Activated B cell treated with CpG ODN at 0.5 μM for 24 hours (primary cell): Measurements from ENCODE around the gene TTLL13. TPM values are rescaled to one million over a fixed set of nuclear protein-coding genes. Genes with fewer than 3 reads are reported as not detected.

Experiments used
- ATAC-seq: fragments of 200-7000 bp; cut with Tn5 transposase; one replicate; pipeline ENCODE4 v1.10.0; 2021; ENCODE audit warnings: low read depth, mild to moderate bottlenecking, moderate library complexity
- CTCF ChIA-PET: fragments of 350-600 bp; sonication (Branson Sonifier 250); formaldehyde crosslinking; loops from one replicate; lab custom pipeline; 2021; ENCODE audit warnings: antibody characterized with exemption; lab: Charles Lee
- POLR2A ChIA-PET: fragments of 350-600 bp; sonication (Branson Sonifier 250); formaldehyde crosslinking; loops from one replicate; lab custom pipeline; 2021; ENCODE audit warnings: antibody characterized with exemption; lab: Charles Lee
- DNase-seq: peaks from one replicate; pipeline ENCODE4 v3.0.0; 2022
- H3K27ac Mint-ChIP-seq: one replicate; pipeline ENCODE4 v1.8.0; 2020; ENCODE audit warnings: mixed read lengths
- H3K27me3 Mint-ChIP-seq: one replicate; pipeline ENCODE4 v1.8.0; 2021; ENCODE audit warnings: mixed read lengths
- H3K36me3 Mint-ChIP-seq: one replicate; pipeline ENCODE4 v1.8.0; 2021; ENCODE audit warnings: low read depth, mixed read lengths
- H3K4me1 Mint-ChIP-seq: one replicate; pipeline ENCODE4 v1.8.0; 2021; ENCODE audit warnings: mixed read lengths
- H3K4me3 Mint-ChIP-seq: one replicate; pipeline ENCODE4 v1.8.0; 2020; ENCODE audit warnings: mild to moderate bottlenecking, mixed read lengths
- H3K9me3 Mint-ChIP-seq: one replicate; pipeline ENCODE4 v1.8.0; 2020; ENCODE audit warnings: mixed read lengths
- intact Hi-C: fragments of 100-400 bp; cut with micrococcal nuclease; formaldehyde crosslinking; loops from one replicate; pipeline ENCODE4 v1.15.1; 2024
- total RNA-seq: library from RNA; stranded (reverse); gene quantifications from 2 replicates; pipeline ENCODE4 v1.2.3, GENCODE V29; 2022
- TF ChIP-seq, protein P1 (sequence below): fragments of 200-600 bp; IDR thresholded peaks from one replicate; pipeline ENCODE4 v1.8.0; 2022; ENCODE audit warnings: antibody characterized with exemption, mild to moderate bottlenecking

The TTLL13 gene
- total RNA-seq, 1 donor from 2014 or later: 0.49 TPM

DNA sequence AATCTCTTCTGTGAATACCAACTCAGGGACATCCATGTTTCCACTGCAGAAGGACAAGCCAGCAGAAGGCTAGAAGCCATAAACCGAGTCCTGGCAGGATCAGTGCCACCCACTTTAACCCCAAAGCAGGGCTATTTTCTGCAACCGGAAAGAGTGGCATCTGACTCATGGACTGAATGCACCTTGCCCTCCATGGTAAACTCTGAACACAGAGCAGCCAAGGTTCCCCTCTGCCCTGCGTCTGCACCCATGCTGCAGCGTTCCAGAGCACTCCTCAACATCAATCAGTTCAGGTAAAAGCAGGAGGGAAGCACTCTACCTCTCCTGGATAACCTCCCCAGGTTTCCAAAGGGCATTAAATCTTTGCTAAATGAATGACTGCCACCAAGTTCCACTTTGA is 15.3 kb downstream of the TTLL13 start:
- DNase-seq (no peak), ATAC-seq (no peak)
- peaks cover 28% of the 10 kb centered on the region for H3K36me3 Mint-ChIP-seq
- ChIA-PET POLR2A (interaction anchor here (1.7 kb wide), 1 partner anchor 86 kb away, joined by 3 read pairs; no protein-coding TSS in a partner anchor), CTCF (no interaction called here)
- no peaks in the 10 kb centered on the region for H3K9me3 Mint-ChIP-seq
- TF ChIP-seq, protein P1, sequence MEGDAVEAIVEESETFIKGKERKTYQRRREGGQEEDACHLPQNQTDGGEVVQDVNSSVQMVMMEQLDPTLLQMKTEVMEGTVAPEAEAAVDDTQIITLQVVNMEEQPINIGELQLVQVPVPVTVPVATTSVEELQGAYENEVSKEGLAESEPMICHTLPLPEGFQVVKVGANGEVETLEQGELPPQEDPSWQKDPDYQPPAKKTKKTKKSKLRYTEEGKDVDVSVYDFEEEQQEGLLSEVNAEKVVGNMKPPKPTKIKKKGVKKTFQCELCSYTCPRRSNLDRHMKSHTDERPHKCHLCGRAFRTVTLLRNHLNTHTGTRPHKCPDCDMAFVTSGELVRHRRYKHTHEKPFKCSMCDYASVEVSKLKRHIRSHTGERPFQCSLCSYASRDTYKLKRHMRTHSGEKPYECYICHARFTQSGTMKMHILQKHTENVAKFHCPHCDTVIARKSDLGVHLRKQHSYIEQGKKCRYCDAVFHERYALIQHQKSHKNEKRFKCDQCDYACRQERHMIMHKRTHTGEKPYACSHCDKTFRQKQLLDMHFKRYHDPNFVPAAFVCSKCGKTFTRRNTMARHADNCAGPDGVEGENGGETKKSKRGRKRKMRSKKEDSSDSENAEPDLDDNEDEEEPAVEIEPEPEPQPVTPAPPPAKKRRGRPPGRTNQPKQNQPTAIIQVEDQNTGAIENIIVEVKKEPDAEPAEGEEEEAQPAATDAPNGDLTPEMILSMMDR: no peak
- H3K4me3 Mint-ChIP-seq: peak overlapping the region; percentile 93
- intact Hi-C loops: loop anchor here (1.0 kb wide), 2 partner anchors 30 to 45 kb away; partner anchors contain the start of gene GDPGP1
- peak overlapping the region; percentile 91 for H3K27ac Mint-ChIP-seq
- peaks cover 43% of the 10 kb centered on the region for H3K4me1 Mint-ChIP-seq
- H3K27me3 Mint-ChIP-seq: no peaks in the 10 kb centered on the region

DNA sequence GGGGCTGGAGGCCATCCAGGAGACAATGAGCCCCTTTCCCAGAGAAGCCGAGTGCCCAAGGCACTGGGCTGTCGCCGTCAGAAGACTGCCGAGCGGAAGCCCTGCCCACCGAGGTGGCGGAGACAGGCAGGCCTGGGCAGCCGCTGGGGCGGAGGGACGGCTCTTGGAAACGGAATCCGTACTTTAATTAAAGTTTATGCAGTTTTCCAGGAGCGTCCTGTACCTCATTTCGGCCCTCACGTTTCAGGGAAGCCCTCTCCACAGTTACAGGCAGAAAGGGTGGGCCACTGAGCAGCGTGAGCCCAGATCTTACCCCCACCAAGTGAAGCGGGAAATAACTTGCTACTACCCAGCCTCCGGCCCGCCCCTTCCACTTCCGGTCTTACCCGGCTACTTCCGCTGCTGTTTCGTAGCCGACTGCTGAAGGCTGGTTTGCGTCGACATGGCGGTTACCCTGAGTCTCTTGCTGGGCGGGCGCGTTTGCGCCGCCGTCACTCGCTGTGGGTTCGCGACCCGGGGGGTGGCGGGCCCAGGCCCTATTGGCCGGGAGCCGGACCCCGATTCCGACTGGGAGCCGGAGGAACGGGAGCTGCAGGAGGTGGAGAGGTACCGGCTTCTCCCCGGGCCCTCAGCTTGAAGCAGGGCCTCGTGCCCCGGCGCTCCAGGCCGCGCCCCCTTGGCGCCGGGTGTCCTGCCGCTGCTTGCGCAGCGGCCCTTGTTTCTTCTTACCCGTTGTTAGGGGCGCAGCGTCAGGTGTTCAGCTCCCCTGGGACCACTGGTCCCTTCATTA is 16.1 kb downstream of the TTLL13 start, which contains the start of gene NGRN:
Gene NGRN, plus strand, starts transcription at position 402 of the 790 bp plus-strand sequence. Its CDS starts 41 bp downstream, at position 443.
- ChIA-PET CTCF (interaction anchor here (0.8 to 1.4 kb wide), 5 partner anchors 16 to 104 kb away, joined by 3 to 5 read pairs (median 3); partner anchors contain the start of genes CIB1, GDPGP1 and TTLL13), POLR2A (interaction anchor here (0.7 to 2.4 kb wide), 11 partner anchors 16 to 667 kb away, joined by 3 to 43 read pairs (median 4); partner anchors contain the start of genes CIB1, GDPGP1, HDDC3 and IQGAP1)
- peak; percentile 85 for ATAC-seq
- Mint-ChIP-seq H3K4me3 (peak within 1 kb of the TSS; percentile 93), H3K36me3 (peaks cover 35% of the 10 kb centered on the region), H3K27ac (peak within 1 kb of the TSS; percentile 91), H3K9me3 (no peaks in the 10 kb centered on the region), H3K4me1 (peaks cover 51% of the 10 kb centered on the region), H3K27me3 (no peaks in the 10 kb centered on the region)
- intact Hi-C loops: loop anchor here (1.0 kb wide), 2 partner anchors 31 to 46 kb away; partner anchors contain the start of gene GDPGP1
- DNase-seq: peak; percentile 93
- TF ChIP-seq, protein P1: no peak

DNA sequence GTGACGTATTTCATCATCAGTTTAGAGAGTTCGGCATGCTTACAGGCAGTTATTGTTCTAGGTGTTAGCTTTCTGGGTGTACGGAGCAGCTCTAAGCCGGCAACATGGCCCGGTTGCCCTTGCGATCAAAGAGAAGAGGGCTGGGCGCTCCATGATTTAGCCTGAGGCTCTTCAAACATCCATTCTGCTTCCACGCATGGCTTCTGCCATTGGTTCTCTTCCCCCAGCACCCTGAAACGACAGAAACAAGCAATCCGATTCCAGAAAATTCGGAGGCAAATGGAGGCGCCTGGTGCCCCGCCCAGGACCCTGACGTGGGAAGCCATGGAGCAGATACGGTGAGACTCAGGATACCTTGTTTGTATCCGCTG is 16.7 kb downstream of the TTLL13 start:
- CTCF ChIA-PET: interaction anchor here (0.8 to 1.4 kb wide), 5 partner anchors 17 to 104 kb away, joined by 3 to 5 read pairs (median 3); partner anchors contain the start of genes CIB1, GDPGP1 and TTLL13
- DNase-seq (no peak), ATAC-seq (peak; percentile 19)
- H3K36me3 Mint-ChIP-seq: peaks cover 39% of the 10 kb centered on the region
- H3K4me3 Mint-ChIP-seq: peak overlapping the region; percentile 93
- peak overlapping the region; percentile 91 for H3K27ac Mint-ChIP-seq
- peaks cover 53% of the 10 kb centered on the region for H3K4me1 Mint-ChIP-seq
- intact Hi-C loops: no loop called here
- no peaks in the 10 kb centered on the region for H3K9me3 Mint-ChIP-seq
- POLR2A ChIA-PET: interaction anchor here (0.6 to 2.4 kb wide), 12 partner anchors 17 to 666 kb away, joined by 3 to 43 read pairs (median 4); partner anchors contain the start of genes CIB1, GDPGP1, HDDC3 and IQGAP1
- TF ChIP-seq, protein P1: no peak
- no peaks in the 10 kb centered on the region for H3K27me3 Mint-ChIP-seq

DNA sequence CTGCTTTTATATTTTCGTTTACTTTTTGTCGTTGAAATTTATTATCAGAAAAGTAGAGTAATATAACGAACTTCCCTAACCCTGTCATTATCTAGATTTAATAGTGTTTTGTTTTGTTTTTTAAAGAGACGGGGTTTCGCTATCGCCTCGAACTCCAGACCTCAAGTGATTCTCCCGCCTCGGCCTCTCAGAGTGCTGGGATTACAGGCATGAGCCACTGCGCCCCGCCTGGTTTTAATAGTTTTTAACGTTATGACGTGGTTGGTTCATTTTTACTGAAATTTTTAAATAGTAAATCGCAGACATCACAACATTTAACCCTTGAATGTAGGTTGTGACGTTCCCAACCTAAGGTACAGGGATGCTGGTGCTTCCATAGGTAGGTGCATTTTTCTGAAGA is 17.1 kb downstream of the TTLL13 start:
- TF ChIP-seq, protein P1: no peak
- intact Hi-C loops: no loop called here

More for the DNA sequence above, 17.1 kb downstream of the TTLL13 start:
- no peaks in the 10 kb centered on the region for H3K9me3 Mint-ChIP-seq
- no peak for DNase-seq
- POLR2A ChIA-PET: interaction anchor here (0.6 to 2.4 kb wide), 8 partner anchors 17 to 666 kb away, joined by 3 to 43 read pairs (median 8); partner anchors contain the start of genes CIB1, GDPGP1, HDDC3 and IQGAP1
- CTCF ChIA-PET: interaction anchor here (1.4 kb wide), 1 partner anchor 17 kb away, joined by 3 read pairs; the partner anchor contains the start of gene TTLL13
- no peaks in the 10 kb centered on the region for H3K27me3 Mint-ChIP-seq
- H3K4me3 Mint-ChIP-seq: peak overlapping the region; percentile 93
- H3K27ac Mint-ChIP-seq: peak overlapping the region; percentile 91
- no peak for ATAC-seq
- peaks cover 43% of the 10 kb centered on the region for H3K36me3 Mint-ChIP-seq
- H3K4me1 Mint-ChIP-seq: peaks cover 56% of the 10 kb centered on the region
